Tibial artery (tissue), 4 donors: Measurements from ENCODE around the gene CDC42SE1.
"Not testable (repeated sequence)": the region's sequence is repeated elsewhere in the genome, so short reads cannot be mapped to it uniquely, and the experiment has no call there.

Experiments used
- DNase-seq, 2 donors: peaks; one replicate each; pipeline ENCODE4 v3.0.0-alpha.2; 2019
- H3K27ac ChIP-seq, 2 donors: fragments of 200-600 bp; sonication (generic) in 1 of 2; 1 replicate in 1 of 2; 2 replicates in 1 of 2; pipeline ENCODE4 v1.5.1; 2018 to 2019; ENCODE audit warnings: mild to moderate bottlenecking in 1 of 2
- H3K27me3 ChIP-seq, 2 donors: fragments of 200-600 bp; sonication (generic) in 1 of 2; one replicate each; pipeline versions ENCODE4 v1.5.1 to v1.6.0; 2016 to 2019
- H3K36me3 ChIP-seq, 3 donors: fragments of 200-600 bp; sonication (generic) in 2 of 3; one replicate each; pipeline ENCODE4 v1.5.1; 2016 to 2019; ENCODE audit warnings: mild to moderate bottlenecking in 2 of 3
- H3K4me1 ChIP-seq, 4 donors: fragments of 200-600 bp; sonication (generic) in 2 of 4; 1 replicate in 3 of 4; 2 replicates in 1 of 4; pipeline ENCODE4 v1.5.1; 2016 to 2019
- H3K4me3 ChIP-seq, 2 donors: fragments of 200-600 bp; sonication (generic) in 1 of 2; 1 replicate in 1 of 2; 2 replicates in 1 of 2; pipeline ENCODE4 v1.5.1; 2018 to 2019; ENCODE audit warnings: mild to moderate bottlenecking in 2 of 2
- H3K9me3 ChIP-seq, 3 donors: fragments of 200-600 bp; sonication (generic) in 1 of 3; one replicate each; pipeline ENCODE4 v1.5.1; 2016 to 2019
- intact Hi-C: fragments of 100-400 bp; cut with DNase I; formaldehyde crosslinking; loops from one replicate; pipeline ENCODE4 v1.15.0; 2023; ENCODE audit warnings: low total_unique reads
- TF ChIP-seq, protein P1 (sequence below), 2 experiments: fragments of 200-600 bp in 1 of 2; fragments of 450-650 bp in 1 of 2; IDR thresholded peaks; one replicate each; pipeline ENCODE4 v1.5.1; 2017 to 2019; ENCODE audit warnings: antibody characterized with exemption in 2 of 2, mild to moderate bottlenecking in 1 of 2, moderate library complexity in 1 of 2

CDC42SE1 gene, protein sequence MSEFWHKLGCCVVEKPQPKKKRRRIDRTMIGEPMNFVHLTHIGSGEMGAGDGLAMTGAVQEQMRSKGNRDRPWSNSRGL

DNA sequence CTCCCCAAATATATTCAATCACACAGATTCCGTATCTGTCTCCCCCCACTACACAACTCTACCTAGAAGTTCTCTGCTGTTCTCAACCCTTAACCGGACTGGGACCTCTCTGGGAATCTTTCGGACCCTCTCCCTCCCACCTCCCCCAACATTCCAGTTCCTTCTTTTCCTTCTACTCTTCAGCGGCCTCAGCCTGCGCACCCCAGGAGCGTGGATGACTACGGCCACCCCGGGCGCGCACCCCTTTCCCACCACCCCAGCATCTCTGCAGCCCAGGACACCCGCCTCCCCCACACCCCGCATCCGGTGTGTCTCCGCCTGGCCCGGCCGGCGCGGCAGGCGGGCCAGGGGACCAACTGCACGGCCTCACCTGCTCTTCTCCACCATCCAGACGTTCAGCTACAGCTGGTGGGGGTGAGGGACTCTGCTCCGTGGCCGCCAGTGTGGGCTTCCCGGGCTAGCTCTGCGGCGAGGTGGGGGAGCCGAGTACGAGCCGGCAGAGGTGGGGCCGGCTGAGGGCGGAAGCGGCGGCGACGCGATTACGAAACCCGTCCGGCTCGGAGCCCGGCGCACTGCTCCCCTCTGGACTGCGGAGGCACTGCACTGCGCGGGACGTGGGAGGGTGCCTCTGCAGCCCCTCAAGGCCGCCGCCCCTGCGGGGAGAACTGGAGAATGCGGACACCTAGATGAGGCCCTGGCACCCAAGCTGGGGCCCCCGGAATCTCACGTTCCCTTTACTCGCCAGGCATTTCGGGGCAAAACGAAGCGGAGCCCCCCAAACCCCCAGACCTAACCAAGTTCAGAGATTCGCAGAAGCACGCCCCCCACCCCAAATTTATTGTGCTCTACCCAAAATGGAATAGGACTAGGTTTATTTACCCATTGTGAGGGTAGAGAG lies at the start of gene CDC42SE1:
TSS of gene CDC42SE1 (minus strand) at position 514 of the 898 bp plus-strand sequence. CDS start 3,892 bp downstream, outside the sequence.
- Histone ChIP-seq H3K4me3 (peak within 1 kb of the TSS; percentile 75 to 91), H3K9me3 (no peaks in the 10 kb centered on the region), H3K36me3 (peaks cover 17 to 25% (median 18%) of the 10 kb centered on the region in 3 donors), H3K4me1 (peaks cover 0 to 43% (median 27%) of the 10 kb centered on the region in 4 donors), H3K27ac (peak within 1 kb of the TSS; percentile 81 to 91), H3K27me3 (no peaks in the 10 kb centered on the region)
- peak; percentile 71 to 90 for DNase-seq
- TF ChIP-seq, protein P1, sequence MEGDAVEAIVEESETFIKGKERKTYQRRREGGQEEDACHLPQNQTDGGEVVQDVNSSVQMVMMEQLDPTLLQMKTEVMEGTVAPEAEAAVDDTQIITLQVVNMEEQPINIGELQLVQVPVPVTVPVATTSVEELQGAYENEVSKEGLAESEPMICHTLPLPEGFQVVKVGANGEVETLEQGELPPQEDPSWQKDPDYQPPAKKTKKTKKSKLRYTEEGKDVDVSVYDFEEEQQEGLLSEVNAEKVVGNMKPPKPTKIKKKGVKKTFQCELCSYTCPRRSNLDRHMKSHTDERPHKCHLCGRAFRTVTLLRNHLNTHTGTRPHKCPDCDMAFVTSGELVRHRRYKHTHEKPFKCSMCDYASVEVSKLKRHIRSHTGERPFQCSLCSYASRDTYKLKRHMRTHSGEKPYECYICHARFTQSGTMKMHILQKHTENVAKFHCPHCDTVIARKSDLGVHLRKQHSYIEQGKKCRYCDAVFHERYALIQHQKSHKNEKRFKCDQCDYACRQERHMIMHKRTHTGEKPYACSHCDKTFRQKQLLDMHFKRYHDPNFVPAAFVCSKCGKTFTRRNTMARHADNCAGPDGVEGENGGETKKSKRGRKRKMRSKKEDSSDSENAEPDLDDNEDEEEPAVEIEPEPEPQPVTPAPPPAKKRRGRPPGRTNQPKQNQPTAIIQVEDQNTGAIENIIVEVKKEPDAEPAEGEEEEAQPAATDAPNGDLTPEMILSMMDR (IDR thresholded peaks at IDR 0.05): peak; percentile 88 to 95
- intact Hi-C loops: no loop called here

DNA sequence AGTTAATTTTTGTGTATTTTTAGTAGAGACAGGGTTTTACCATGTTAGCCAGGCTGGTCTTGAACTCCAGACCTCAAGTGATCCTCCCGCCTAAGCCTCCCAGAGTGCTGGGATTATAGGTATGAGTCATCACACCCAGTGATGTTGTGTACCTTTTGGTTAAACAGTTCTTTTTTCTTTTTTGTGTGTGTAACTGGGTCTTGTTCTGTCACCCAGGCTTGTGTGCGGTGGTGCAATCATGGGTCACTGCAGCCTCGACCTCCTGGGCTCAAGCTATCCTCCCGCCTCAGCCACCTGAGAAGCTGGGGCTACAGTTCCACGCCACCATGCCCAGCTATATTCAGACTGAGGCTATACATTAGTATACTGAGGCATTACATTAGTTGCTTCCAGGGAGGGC lies 48.9 kb upstream of the CDC42SE1 start:
- intact Hi-C loops: loop anchor here (10.0 kb wide), 1 partner anchor 136 kb away; no protein-coding TSS in a partner anchor
- peak in 1 of 2 donors; percentile 33 for DNase-seq
- Histone ChIP-seq H3K9me3 (no peaks in the 10 kb centered on the region), H3K4me1 (no peaks in the 10 kb centered on the region), H3K4me3 (no peak overlapping the region), H3K27ac (no peak overlapping the region), H3K27me3 (no peaks in the 10 kb centered on the region), H3K36me3 (peaks cover 16 to 52% (median 32%) of the 10 kb centered on the region in 3 donors)
- TF ChIP-seq, protein P1 (IDR thresholded peaks at IDR 0.05): no peak

DNA sequence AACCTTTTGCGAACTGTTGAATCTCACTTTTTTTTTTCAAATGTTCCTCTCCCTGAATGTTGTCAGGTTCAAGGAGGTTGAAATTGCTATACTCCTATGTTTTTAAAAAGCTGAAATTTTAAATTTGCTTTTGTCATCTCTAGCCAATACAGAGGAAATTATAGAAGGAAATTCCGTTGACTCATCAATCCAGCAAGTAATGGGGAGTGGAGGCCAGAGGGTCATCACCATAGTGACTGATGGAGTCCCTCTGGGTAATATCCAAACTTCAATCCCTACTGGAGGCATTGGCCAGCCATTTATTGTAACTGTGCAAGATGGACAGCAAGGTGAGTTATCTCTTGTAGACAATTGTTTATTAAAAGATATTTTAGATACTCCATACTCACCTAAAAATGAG lies 47.5 kb upstream of the CDC42SE1 start:
- no peak for DNase-seq
- Histone ChIP-seq H3K27ac (no peak overlapping the region), H3K27me3 (no peaks in the 10 kb centered on the region), H3K4me1 (no peaks in the 10 kb centered on the region), H3K9me3 (no peaks in the 10 kb centered on the region), H3K36me3 (peaks cover 16 to 54% (median 32%) of the 10 kb centered on the region in 3 donors), H3K4me3 (no peak overlapping the region)
- intact Hi-C loops: loop anchor here (10.0 kb wide), 1 partner anchor 138 kb away; no protein-coding TSS in a partner anchor
- TF ChIP-seq, protein P1 (IDR thresholded peaks at IDR 0.05): no peak

DNA sequence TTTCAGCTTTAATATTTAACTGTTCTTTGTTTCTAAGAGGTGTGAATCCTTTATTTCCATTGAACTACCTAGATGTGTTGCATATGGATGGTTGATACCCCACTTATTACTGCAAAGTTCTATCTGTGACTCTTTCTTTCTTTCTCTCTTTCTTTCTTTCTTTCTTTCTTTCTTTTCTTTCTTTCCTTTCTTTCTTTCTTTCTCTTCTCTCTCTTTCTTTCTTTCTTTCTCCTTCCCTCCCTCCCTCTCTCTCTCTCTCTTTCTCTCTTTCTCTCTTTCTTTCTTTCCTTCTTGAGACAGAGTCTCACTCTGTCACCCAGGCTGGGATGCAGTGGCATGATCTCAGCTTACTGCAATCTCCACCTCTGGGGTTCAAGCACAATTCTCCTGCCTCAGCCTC lies 45.2 kb upstream of the CDC42SE1 start:
- intact Hi-C loops: loop anchor here (5.0 to 10.0 kb wide), 2 partner anchors 53 to 140 kb away; partner anchors contain the start of gene TNFAIP8L2
- TF ChIP-seq, protein P1 (IDR thresholded peaks at IDR 0.05): no peak
- Histone ChIP-seq H3K36me3 (peaks cover 16 to 51% (median 32%) of the 10 kb centered on the region in 3 donors), H3K27ac (no peak overlapping the region), H3K9me3 (no peaks in the 10 kb centered on the region), H3K4me1 (no peaks in the 10 kb centered on the region), H3K4me3 (no peak overlapping the region), H3K27me3 (no peaks in the 10 kb centered on the region)
- no peak for DNase-seq

DNA sequence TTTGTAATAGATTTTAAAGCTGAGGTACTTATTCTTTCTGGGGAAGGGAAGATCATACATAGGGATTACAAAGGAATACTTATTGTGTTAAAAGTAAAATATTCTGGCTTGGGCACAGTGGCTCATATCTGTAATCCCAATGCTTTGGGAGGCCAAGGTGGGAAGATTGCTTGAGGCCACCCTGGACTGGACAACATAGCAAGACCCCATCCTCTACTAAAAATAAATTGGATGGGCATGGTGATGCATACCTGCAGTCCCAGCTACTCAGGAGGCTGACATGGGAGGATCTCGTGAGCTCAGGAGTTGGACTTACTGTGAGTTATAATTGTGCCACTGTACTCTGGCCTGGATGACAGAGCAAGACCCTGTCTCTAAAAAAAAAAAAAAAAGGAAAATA lies 38.7 kb upstream of the CDC42SE1 start:
- TF ChIP-seq, protein P1 (IDR thresholded peaks at IDR 0.05): no peak
- H3K4me1 ChIP-seq: no peaks in the 10 kb centered on the region
- H3K27ac ChIP-seq: no peak overlapping the region
- DNase-seq: peak in 1 of 2 donors; percentile 19
- H3K4me3 ChIP-seq: no peak overlapping the region
- H3K9me3 ChIP-seq: no peaks in the 10 kb centered on the region
- H3K36me3 ChIP-seq: peaks cover 6 to 28% (median 6%) of the 10 kb centered on the region in 3 donors
- intact Hi-C loops: no loop called here
- no peaks in the 10 kb centered on the region for H3K27me3 ChIP-seq

DNA sequence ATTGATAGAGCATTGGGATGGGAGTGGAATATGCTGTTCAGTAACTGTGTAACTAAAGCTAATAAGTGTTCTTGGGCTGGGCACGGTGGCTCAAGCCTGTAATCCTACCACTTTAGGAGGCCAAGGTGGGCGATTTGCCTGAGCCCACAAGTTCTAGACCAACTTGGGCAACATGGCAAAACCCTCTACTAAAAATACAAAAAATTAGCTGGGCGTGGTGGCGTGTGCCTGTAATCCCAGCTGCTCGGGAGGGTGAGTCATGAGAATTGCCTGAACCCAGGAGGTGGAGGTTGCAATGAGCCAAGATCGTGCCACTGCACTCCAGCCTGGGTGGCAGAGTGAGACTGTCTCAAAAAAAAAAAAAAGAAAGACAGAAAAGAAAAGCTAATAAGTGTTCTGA lies 38.0 kb upstream of the CDC42SE1 start:
- H3K4me1 ChIP-seq, H3K27ac ChIP-seq, H3K9me3 ChIP-seq, H3K4me3 ChIP-seq, intact Hi-C loops, H3K27me3 ChIP-seq: not testable (repeated sequence)
- peak in 1 of 2 donors; percentile 40 for DNase-seq
- H3K36me3 ChIP-seq: peaks cover 6 to 22% (median 6%) of the 10 kb centered on the region in 3 donors
